ENCODE data around the gene C5orf58.

The C5orf58 gene

DNA sequence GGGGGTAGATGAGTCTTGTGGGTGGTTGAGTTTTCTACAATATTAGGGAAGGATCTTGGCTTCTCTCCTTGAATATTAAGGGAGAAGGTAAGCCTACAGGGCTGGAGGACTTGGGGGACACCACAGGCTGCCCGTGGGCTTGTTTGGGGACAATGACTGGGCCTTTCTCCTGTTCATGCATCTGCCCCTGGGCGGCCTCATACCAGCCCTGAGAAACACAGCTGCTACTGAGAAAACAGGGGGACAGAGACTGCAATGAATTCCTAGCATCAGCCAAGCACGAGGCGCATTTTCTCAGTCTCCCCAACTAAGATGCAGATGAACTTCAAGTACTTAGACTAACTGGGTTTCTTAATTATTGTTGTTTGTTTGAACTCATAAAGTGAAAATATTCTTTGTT, 24.6 kb downstream of the C5orf58 start:
- Histone ChIP-seq H3K9me3 (no peaks in the 10 kb centered on the region), H3K36me3 (peaks cover 0 to 8% (median 0%) of the 10 kb centered on the region in 3 donors), H3K4me1 (no peaks in the 10 kb centered on the region), H3K27me3 (peaks cover 0 to 10% of the 10 kb centered on the region in 2 donors), H3K27ac (no peak overlapping the region), H3K4me3 (no peak overlapping the region)
- TF ChIP-seq, protein P1, sequence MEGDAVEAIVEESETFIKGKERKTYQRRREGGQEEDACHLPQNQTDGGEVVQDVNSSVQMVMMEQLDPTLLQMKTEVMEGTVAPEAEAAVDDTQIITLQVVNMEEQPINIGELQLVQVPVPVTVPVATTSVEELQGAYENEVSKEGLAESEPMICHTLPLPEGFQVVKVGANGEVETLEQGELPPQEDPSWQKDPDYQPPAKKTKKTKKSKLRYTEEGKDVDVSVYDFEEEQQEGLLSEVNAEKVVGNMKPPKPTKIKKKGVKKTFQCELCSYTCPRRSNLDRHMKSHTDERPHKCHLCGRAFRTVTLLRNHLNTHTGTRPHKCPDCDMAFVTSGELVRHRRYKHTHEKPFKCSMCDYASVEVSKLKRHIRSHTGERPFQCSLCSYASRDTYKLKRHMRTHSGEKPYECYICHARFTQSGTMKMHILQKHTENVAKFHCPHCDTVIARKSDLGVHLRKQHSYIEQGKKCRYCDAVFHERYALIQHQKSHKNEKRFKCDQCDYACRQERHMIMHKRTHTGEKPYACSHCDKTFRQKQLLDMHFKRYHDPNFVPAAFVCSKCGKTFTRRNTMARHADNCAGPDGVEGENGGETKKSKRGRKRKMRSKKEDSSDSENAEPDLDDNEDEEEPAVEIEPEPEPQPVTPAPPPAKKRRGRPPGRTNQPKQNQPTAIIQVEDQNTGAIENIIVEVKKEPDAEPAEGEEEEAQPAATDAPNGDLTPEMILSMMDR (IDR thresholded peaks at IDR 0.05), result no peak
- intact Hi-C loops (cut with DNase I; ENCODE audit: low total_unique reads), result no loop called here
- no peak for DNase-seq

DNA sequence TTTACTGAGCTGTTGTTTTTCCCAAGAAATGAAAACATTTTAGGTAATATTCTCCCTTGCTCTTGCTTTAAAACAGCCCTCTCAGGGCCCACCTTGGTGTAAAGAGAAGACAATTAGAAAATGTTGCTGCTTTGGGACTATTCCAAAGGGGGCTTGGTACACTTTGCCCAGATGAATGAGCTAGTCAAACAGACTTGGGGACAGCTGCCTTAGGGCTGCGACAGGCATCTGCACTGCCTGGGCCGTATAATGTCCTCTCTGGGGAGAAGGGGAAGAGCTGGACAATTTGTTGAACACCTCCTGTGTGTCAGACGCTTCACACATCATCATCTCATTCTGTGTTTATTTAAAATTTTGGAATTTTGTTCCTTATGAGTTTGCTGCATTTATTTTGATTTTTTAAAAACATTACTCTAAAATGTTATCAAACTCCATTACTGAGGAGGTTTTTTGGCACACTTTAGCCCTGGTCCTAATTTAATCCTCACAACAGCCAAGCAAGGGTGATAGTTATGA, 28.8 kb downstream of the C5orf58 start:
- intact Hi-C loops (cut with DNase I; ENCODE audit: low total_unique reads), result no loop called here
- Histone ChIP-seq H3K4me1 (no peaks in the 10 kb centered on the region), H3K27ac (no peak overlapping the region), H3K9me3 (no peaks in the 10 kb centered on the region), H3K4me3 (no peak overlapping the region), H3K27me3 (peaks cover 0 to 11% of the 10 kb centered on the region in 2 donors), H3K36me3 (peaks cover 0 to 8% (median 0%) of the 10 kb centered on the region in 3 donors)
- TF ChIP-seq, protein P1 (IDR thresholded peaks at IDR 0.05), result no peak
- DNase-seq, result no peak

DNA sequence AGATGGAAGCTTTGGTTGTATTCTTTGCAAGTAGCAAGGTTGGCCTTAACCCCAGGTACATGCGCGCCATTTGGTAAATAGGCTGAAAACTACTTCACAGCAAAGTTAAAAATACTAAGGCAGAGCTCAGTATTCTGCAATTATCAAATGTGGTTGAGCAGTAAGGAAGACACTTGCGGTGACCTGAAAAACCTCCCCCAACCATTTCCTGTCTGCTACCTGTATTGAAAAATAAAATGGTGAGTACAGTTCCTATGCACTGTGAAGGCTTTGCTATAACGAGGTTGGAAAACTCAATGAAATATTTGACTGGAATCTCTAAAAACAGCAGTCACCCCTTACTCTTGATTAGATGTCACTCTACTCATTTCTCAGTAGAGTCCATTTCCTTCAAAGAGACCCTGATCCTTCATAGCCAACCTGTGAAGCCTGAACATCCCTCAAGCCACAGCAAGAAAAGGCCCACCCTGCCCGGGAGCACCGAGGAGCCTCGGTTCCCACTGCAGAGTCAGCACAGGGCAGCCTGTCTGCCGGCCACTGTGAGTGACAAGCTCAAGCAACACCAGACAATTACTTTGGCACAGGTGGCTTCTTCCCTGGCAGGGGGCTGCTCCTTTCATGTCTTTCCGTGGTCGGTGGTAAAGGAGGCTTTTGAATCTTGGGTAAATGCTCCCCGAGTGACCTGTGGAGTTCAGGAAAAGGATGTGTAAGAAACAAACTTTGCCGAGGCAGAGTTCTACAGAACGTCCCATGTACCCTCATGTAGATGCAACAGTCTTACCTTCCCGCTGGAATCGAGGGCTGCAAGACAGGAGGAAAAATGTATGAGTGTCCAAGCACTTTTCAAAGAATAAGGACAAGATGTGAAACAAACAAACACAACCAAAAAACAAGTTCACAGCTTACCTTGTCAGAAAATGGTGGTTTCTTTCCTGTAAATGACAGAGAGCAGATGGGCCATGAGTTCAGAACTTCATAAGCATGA, 29.6 kb downstream of the C5orf58 start:
- TF ChIP-seq, protein P1 (IDR thresholded peaks at IDR 0.05), result no peak
- Histone ChIP-seq H3K27me3 (peaks cover 0 to 17% of the 10 kb centered on the region in 2 donors), H3K4me3 (no peak overlapping the region), H3K27ac (no peak overlapping the region), H3K4me1 (no peaks in the 10 kb centered on the region), H3K36me3 (peaks cover 0 to 8% (median 0%) of the 10 kb centered on the region in 3 donors), H3K9me3 (no peaks in the 10 kb centered on the region)
- no peak for DNase-seq
- intact Hi-C loops (cut with DNase I; ENCODE audit: low total_unique reads), result no loop called here

DNA sequence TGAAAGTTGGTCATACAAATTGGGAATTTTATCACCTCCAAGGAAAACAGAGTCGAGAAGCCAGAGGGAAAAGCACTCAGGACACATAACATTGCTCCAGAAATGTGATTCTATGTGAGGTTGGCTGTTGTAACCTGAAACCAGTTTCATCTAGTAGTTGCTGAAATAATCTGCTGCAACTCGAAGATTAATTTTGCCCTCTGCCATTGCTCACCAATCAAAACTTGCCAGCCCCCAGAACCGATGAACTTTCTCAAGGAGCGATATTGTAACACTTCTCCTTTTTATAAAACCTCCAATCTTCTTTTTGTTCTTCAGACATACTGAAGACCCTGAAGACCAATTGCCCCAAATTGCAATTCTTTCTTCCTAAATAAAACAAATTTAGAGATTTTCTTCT, 31.1 kb downstream of the C5orf58 start:
- Histone ChIP-seq H3K36me3 (peaks cover 0 to 8% (median 0%) of the 10 kb centered on the region in 3 donors), H3K9me3 (no peaks in the 10 kb centered on the region), H3K4me3 (no peak overlapping the region), H3K4me1 (peaks cover 0 to 7% (median 3%) of the 10 kb centered on the region in 4 donors), H3K27me3 (peaks cover 0 to 21% of the 10 kb centered on the region in 2 donors), H3K27ac (no peak overlapping the region)
- intact Hi-C loops (cut with DNase I; ENCODE audit: low total_unique reads), result no loop called here
- TF ChIP-seq, protein P1 (IDR thresholded peaks at IDR 0.05), result no peak
- no peak for DNase-seq

DNA sequence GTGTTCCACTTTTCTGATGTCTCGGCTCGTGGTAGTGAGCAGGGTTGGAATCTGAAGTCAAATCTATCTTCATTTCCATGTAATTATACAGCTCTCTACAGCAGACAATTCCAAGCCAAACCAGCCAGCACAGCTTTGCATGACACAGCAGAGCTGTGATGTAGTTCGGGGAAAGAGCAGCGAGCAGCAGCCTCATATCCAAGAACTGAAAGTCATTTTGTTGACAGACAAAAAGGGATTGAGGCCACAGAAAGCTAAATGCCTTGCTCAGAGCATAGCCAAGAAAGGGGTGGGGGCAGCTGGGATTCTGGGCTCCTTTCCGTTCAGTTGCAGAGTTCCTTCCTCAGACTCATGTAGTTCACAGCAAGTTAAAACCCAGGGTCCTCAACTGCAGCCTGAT, 32.7 kb downstream of the C5orf58 start:
- Histone ChIP-seq H3K27me3 (peaks cover 0 to 21% of the 10 kb centered on the region in 2 donors), H3K9me3 (no peaks in the 10 kb centered on the region), H3K27ac (no peak overlapping the region), H3K36me3 (peaks cover 0 to 6% (median 0%) of the 10 kb centered on the region in 3 donors), H3K4me1 (peaks cover 0 to 7% (median 3%) of the 10 kb centered on the region in 4 donors), H3K4me3 (no peak overlapping the region)
- TF ChIP-seq, protein P1 (IDR thresholded peaks at IDR 0.05), result no peak
- intact Hi-C loops (cut with DNase I; ENCODE audit: low total_unique reads), result no loop called here
- DNase-seq, result peak in 1 of 2 donors; percentile 71

All from tibial artery (tissue), 4 donors.